Stimulated activated CD8-positive, alpha-beta memory T cell treated with anti-CD3 and anti-CD28 coated beads, Interleukin-12 subunit alpha, Interleukin-12 subunit beta, amount 100 ng/mL, for 4 hours (primary cell): ENCODE results near the gene KCNIP1.

Experiments
- DNase-seq: peaks from one replicate; pipeline ENCODE4 v3.0.0-alpha.2; 2020; ENCODE audit warnings: low read depth

The KCNIP1 gene

GRCh38 chr5:170503990-170504596, at the start of gene KCNIP1:
KCNIP1 (plus strand) TSS chr5:170504020.
- DNase-seq: no peak

- DNase-seq: no peak
Measured at GRCh38 chr5:170463426-170463825, 40.4 kb upstream of the KCNIP1 start.

GRCh38 chr5:170464280-170465127, 39.3 kb upstream of the KCNIP1 start:
- DNase-seq: no peak

GRCh38 chr5:170466553-170466952, 37.3 kb upstream of the KCNIP1 start:
- no peak for DNase-seq

GRCh38 chr5:170466988-170467707, 36.7 kb upstream of the KCNIP1 start:
- no peak for DNase-seq

GRCh38 chr5:170468633-170469285, 35.1 kb upstream of the KCNIP1 start:
- DNase-seq: no peak

- DNase-seq: no peak
Measured at GRCh38 chr5:170469414-170469813, 34.4 kb upstream of the KCNIP1 start.

GRCh38 chr5:170470275-170470674, 33.5 kb upstream of the KCNIP1 start:
- no peak for DNase-seq

- DNase-seq: no peak
Measured at GRCh38 chr5:170470808-170471404, 32.9 kb upstream of the KCNIP1 start.

GRCh38 chr5:170471551-170472178, 32.2 kb upstream of the KCNIP1 start:
- no peak for DNase-seq

- DNase-seq: no peak
Measured at GRCh38 chr5:170473642-170474041, 30.2 kb upstream of the KCNIP1 start.

GRCh38 chr5:170474489-170475274, 29.1 kb upstream of the KCNIP1 start:
- DNase-seq: no peak

GRCh38 chr5:170475294-170476000, 28.4 kb upstream of the KCNIP1 start:
- DNase-seq: no peak

- DNase-seq: no peak
Measured at GRCh38 chr5:170476704-170477103, 27.1 kb upstream of the KCNIP1 start.

GRCh38 chr5:170477906-170478305, 25.9 kb upstream of the KCNIP1 start:
- DNase-seq: no peak

GRCh38 chr5:170478306-170478705, 25.5 kb upstream of the KCNIP1 start:
- DNase-seq: no peak

- no peak for DNase-seq
Measured at GRCh38 chr5:170479484-170479883, 24.3 kb upstream of the KCNIP1 start.

GRCh38 chr5:170480260-170480659, 23.6 kb upstream of the KCNIP1 start:
- DNase-seq: no peak

- DNase-seq: no peak
Measured at GRCh38 chr5:170481849-170482248, 22.0 kb upstream of the KCNIP1 start.

GRCh38 chr5:170482511-170482910, 21.3 kb upstream of the KCNIP1 start:
- DNase-seq: no peak
